Hindlimb muscle (tissue), 1 donor: ENCODE data around the gene NF2. TPM values are rescaled to one million over a fixed set of nuclear protein-coding genes. Genes with fewer than 3 reads are reported as not detected.

Experiments used
- DNase-seq: peaks from one replicate; pipeline ENCODE4 v3.0.0-alpha.2; 2013
- polyA plus RNA-seq: library from polyadenylated mRNA; unstranded; fragments of 120-200 nt; gene quantifications from one replicate; pipeline ENCODE4 v1.2.1, GENCODE V29; 2013; ENCODE audit not compliant: insufficient read length

The NF2 gene
- polyA plus RNA-seq, 1 donor = 21.0 TPM

DNA sequence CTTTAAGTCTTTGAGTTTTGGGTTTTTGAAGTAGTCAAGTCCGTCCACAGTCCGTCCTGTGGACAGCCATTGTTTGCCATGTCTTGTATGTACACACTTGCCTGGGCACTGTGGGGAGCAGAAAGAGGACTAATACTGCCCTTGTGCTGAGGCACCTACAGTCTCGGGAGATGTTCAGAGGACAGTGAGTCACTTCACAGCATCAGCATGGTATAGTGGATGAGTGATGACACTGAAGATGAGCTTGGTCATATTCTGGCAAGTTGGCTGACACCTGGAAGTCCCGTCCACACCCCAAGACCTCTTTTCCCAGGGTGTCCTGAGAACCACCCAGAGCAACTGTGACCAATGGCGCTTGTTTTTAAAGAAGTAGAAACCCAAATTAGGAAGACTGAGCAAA is 29.2 kb downstream of the NF2 start:
- no peak for DNase-seq

DNA sequence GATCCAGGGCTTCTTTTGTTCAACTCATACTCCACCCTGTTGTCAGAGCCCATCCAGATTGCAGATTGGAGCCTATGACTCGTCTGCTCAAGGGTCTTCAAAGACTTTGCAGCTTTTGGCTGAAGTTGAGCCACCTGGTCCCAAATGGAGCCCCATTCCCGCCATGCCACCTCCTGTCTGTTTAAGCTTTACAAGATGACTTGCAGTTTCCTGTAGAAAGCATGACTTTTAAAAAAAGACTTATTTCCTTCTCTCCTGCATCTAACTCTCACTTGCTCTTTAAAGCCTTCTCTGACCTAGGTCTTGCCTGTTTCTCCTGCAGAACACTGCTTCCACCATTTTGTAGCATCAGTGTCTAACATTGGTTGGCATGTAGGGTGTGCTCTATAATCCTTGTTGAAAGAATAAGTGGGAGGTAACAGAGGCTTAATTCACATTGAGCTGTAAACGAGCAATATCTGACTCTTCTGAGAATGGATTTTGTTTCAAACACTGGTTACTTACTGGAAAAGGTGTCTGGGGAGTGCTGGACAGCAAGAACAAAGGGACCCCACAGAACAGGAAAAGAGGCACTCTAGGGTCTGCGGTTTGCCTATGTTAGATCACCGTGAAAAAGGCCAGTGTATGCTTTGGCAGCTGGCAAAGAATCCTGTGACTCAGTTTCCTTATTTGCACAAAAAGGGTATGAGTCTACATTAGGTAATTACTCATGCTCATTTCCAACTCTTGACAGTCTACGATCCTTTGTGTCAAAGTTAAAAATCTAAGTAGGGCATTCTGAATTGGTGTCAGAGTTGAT is 30.3 kb downstream of the NF2 start:
- no peak for DNase-seq

DNA sequence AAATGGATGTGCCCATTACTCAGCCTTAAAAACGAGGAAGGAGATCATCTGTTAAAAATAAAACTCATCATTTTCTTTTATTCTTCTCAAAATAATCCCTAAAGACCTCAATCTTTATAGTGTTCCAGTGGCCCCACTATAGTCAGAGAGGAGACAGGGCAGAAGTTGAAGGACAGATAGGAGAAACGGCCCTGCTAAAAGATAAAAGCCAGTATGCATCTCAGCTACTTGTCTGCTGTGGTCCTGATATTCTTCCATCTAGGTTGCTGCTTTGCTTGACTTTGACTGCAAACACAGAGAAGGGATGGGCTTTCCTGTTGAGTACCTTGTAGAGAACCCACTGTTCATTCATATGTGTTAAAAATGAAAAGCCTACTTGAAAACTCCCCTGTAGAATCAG is 31.4 kb downstream of the NF2 start:
- no peak for DNase-seq

DNA sequence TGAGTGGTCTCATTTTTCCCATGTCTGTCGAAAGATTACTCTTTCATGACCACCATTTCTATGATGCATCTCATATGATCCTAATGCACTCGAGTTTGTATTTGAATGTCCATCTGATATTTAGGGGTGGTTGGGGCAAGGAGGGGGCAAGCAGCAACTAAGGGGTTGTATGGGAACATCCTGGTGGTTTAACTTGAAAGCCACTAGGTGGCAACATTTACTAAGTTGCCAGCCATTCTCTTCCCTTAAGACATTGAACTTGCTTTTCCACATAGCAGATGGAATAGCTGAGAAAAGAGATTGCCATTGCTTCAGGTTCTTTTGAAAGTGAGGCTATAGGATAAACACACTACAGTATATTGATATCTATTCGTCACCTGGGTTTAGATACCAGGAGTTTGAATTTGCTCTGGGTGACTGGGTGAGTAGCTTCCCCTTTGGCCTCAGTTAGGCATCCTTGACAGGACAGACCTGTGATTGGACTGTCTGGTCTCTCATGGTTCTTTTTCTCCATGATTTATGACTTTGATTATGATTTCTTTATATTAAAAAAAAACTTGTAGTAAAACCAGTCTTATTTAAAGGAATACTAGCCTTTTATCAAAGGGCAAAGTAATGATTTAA is 32.4 kb downstream of the NF2 start:
- DNase-seq = no peak

DNA sequence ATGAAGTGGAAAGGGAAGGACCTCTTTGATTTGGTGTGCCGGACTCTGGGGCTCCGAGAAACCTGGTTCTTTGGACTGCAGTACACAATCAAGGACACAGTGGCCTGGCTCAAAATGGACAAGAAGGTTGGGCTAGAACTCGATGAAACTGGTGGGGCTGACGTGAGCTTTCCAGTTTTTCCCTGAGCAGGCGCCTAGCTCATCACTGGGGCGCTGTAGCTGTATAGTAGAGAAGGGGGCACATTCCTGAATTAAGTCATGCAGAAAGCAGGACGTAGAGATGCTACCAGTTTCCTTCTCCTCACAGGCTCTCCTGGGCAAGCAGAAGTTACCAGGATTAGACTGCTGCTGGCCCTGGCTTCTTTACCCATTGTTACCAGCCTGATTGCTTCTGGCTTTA is 33.3 kb downstream of the NF2 start:
- DNase-seq = no peak

DNA sequence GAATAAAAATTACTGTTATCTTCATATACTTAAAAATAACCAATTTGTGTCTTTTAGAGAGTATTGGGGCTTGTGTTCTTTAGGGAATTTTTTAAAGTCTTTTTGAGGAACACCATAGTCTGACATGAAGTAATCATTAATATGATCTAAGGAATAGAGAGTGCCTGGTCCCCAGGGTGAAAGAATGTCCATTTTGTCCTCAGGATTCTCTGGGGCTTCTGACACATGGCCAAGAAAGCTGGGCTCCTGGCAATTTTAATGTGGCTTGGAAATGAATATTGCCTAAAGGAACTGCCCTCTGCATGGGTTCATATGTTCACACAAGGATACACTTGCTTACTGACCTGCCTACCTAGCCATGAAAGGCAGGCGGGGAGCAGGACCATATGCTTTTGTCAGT is 33.7 kb downstream of the NF2 start:
- no peak for DNase-seq

DNA sequence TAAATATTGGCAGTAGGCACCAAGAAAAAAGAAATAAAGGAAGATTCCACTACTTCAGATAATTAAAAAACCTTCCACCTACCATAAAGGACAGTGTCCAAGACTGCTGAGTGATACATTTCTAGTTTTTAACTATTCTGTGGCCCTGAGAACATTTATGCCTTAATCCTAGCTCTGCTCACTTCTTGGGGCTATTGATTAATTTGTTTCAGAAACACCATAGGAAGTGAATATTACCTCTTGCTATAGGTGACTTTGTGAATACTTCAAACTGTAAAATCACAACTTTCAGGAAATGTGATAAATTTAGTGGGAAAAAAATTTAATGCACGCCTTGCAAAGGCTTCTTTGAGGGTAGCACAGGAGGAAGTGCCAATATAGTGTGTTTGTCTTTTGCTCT is 35.2 kb downstream of the NF2 start:
- DNase-seq = no peak

DNA sequence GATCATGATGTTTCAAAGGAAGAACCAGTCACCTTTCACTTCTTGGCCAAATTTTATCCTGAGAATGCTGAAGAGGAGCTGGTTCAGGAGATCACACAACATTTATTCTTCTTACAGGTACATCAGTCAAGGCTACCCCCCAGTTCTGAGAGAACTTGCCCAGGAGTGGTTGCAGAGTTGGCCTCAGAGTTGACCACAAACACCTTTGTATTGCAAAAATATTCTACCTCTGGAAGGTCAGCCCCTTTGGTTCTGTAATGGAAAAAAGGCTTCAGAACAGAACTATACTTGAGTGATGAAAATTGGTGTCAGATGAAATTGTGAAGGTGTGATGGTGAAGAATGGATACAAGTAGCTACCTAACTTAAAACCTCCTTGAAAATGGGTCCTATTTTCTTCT is 35.7 kb downstream of the NF2 start:
- no peak for DNase-seq

DNA sequence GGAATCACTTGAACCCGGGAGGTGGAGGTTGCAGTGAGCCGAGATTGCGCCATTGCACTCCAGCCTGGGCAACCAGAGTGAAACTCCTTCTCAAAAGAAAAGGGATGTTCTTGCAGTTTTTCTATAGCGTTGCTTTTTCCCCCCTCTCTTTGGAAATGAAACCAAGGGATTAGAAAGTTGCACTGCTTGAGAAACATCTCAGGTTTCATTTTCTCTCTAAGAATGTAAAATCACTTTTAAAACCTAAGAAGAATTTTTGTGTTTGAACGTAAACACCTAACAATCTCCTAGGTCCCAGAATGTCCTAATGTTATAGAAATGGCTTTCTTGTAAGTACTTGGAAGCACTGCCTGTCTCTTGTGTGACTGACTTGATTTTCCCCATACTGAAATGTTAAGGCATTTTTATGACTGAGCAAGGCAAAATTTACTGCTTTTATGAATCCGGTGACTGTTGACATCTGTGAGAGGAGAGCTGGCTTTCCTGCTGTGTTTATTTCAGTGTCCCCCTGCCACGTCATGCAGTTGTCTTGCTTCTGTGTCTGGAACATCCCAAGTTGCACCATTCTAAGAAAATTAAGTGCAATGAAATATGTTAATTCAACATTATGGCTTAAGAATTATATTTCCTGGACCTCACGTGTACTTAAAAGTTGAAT is 37.7 kb downstream of the NF2 start:
- DNase-seq = no peak

DNA sequence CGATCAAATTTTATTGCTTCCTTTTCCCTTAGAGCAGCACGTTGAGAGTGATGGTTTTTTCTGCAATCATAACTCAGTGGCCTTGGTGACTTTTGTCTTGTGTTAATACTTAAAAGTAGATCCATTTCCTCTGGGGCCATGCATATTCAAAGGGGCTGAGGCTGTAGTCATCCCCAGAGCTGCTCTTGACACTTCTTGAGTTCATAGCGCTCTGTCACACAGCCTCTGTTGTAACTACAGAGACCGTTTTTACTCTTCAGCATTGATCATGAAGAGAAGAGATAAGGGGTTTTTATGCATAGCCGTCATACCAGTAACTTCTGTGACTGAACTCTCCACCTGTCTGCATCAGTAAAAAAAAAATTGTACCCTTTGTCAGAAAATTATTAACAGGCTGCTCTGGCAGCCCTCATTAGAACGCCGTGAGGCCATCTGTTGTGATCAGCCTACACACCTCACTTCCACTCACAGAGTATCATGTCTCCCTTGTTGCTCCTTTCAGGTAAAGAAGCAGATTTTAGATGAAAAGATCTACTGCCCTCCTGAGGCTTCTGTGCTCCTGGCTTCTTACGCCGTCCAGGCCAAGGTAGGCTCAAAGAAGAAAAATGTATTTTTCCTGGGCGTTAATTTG is 38.4 kb downstream of the NF2 start:
- no peak for DNase-seq

GRCh38 chr22:29642694-29643093 is 39.3 kb downstream of the NF2 start:
- DNase-seq = no peak

DNA sequence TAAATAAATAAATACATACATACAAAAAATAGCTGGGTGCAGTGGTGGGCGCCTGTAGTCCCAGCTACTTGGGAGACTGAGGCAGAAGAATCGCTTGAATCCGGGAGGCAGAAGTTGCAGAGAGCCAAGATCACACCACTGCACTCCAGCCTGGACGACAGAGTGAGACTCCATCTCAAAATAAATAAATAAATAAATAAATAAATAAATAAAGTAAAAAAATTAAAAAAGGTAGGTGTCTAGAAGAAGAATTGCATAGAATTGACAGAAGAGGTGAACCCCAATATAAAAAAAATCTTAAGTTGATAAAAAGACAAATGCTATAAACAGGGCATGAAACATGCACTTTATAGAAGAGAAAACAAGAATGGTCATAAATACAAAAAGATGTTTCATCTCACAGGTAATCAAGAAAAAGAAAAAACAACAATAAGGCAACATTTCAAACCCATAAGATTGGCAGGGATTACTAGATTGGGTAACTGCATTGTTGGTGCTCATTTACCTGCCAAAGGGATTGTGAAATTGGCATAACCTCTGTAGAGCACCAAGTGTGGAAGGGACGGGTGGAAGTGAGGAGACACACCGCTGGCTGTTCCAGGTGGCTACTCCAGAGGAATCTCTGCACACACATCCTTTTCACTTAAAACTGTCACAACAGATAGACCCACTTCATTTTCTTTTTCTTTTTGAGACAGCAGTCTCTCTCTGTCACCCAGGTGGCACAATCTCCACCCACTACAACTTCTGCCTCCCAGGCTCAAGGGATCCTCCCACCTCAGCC is 44.7 kb downstream of the NF2 start:
- no peak for DNase-seq

DNA sequence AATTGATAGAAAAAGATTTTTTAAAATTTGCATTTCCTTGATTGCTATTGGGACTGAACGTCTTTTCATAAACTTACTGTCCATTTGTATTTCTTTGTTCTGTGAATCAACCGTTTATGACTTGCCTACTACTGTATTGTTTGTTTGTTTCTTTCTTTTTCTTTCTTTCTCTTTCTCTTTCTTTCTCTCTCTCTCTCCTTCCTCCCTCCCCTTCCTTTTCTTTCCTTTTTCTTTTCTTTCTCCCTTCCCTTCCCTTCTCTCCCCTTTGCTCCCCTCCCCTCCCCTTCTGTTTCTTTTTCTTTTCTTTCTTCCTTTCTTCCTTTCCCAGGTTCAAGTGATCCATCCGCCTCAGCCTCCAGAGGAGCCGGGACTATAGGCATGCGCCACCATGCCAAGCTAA is 46.9 kb downstream of the NF2 start:
- no peak for DNase-seq

DNA sequence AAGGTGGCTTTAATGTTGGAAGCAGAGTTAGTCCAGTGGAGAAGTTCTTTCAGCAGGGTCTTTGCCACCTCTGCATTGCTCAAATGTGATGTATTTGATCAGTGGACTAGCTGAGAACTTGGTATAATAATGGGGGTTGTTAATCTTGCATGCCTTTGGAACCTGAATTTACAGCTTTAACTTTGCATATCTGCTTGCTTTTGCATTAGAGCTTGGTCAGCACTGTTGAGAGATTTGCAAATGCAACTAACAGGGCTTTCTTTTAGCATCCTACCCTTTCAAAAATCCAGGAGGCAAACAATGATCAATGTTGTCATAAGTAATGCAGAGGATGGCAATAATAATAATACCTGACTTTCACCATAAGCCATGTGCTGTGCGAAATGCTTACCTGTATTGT is 48.2 kb downstream of the NF2 start:
- DNase-seq = no peak

DNA sequence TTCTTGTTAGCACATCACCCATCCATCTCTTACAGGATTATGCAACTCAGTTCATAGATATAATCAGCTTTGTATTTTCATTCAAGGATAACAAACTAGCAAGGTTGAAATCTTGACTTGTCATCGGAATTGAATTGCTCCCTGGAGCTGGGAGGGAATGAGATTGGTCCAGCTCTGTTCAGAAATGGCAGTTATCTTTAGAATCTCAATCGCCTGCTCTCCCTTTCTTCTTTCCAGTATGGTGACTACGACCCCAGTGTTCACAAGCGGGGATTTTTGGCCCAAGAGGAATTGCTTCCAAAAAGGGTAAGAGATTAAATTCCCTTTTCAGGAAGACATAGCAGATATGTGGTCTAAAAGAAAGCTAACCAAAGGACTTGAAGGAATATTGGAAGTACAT is 51.0 kb downstream of the NF2 start:
- DNase-seq = no peak

GRCh38 chr22:29654882-29655281 is 51.4 kb downstream of the NF2 start:
- DNase-seq = no peak

DNA sequence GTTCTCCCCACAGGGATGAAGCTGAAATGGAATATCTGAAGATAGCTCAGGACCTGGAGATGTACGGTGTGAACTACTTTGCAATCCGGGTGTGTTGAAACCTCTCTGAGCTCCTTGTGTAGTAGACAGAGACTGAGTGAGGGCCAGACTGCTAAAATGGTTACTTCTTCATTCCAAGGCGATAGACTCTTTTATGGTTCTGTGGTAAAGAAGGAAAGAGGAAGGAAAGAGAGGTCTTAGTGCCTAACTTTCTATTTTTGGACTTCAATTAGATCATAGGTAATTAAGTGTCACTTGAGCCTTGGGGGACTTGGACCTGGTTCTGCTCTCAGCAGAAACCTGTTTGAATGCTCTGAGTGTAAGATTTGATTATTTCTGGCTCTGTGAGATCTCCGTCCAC is 54.7 kb downstream of the NF2 start:
- DNase-seq = no peak

- DNase-seq = no peak
Measured at GRCh38 chr22:29660021-29660420, 56.6 kb downstream of the NF2 start.

DNA sequence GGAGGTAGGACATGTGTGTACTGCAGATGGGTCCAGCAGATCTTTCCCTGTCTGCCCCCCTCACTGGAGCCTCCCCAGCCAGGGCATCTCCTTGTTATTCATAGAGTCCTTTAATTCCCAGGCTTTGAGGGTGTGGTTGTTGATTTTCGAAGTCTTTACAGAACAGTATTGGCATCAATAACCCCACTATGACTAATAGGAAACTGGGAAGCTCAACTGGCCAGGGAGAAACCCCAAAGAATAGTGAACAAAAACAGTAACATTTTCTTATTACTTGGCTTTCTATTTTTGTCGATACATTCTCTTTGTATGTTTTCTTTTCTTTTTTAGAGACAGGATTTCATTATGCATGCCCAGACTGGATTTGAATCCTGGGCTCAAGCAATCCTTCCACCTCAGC is 57.9 kb downstream of the NF2 start:
- DNase-seq = no peak

DNA sequence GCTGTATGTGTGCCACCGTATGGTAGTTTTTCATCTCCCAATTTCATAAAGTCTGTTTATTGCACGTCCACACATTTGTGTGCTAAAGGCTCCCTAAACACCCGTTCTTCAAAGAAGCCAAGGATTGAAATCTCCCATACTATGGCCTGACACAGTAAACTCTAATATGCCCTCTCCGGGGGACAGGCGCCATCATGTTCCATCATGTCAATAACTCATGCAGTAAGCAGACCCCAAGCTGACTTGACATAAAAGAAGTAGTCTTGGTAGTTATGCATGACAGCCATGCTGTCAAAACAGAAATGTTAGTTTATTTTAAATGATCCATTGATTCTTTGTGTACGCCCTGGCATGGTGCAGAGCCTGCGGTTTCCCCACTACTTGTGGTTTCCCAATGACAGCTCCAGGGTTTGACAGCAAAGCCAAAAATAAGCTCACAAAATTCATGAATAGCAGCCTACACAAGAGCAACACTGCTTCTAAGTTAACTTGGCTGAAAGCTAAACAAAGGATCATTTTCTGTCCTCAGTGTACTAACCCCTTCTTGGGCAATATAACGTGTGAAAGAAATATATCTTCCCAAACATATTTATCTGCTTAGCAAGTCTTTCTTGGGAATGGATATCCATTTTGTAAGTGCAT is 59.9 kb downstream of the NF2 start:
- no peak for DNase-seq

DNA sequence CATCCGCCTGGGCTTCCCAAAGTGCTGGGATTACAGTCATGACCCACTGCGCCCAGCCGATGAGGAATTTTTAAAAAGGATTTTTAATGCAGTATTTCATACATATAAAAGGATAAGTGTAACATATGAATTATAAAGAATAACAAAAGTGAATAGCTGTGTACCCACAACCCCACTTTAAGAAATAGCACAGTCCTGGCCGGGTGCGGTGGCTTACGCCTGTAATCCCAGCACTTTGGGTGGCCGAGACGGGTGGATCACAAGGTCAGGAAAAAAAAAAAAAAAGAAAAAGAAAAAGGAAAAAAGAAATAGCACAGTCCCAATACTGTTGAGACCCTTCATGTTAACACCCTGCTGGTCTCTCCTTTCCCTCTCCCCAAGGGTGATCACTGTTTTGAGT is 62.1 kb downstream of the NF2 start:
- DNase-seq = no peak

GRCh38 chr22:29668673-29669072 is 65.2 kb downstream of the NF2 start:
- no peak for DNase-seq
